Loucy (cell line): ENCODE data around the gene GALNT1.

ENCODE experiments used
- CTCF ChIP-seq: fragments of 200-600 bp; sonication (generic); conservative IDR thresholded peaks from 2 replicates; pipeline ENCODE4 v1.5.1; 2014; ENCODE audit warnings: mild to moderate bottlenecking, antibody characterized with exemption, low read length
- EZH2phosphoT487 ChIP-seq: fragments of 200-600 bp; IDR thresholded peaks from 2 replicates; pipeline ENCODE4 v1.6.1; 2018; ENCODE audit warnings: antibody characterized with exemption, mild to moderate bottlenecking, moderate library complexity, borderline replicate concordance

- TF ChIP-seq CTCF, result no peak
- TF ChIP-seq EZH2phosphoT487, result no peak
These were observed 37.2 kb downstream of the GALNT1 start for GRCh38 chr18:35618696-35619095.
